ENCODE measurements around the gene ILDR1. TPM values are rescaled to one million over a fixed set of nuclear protein-coding genes. Genes with fewer than 3 reads are reported as not detected.

Gene ILDR1
- total RNA-seq, 1 donor from 2014 or later: 3.7 TPM

DNA sequence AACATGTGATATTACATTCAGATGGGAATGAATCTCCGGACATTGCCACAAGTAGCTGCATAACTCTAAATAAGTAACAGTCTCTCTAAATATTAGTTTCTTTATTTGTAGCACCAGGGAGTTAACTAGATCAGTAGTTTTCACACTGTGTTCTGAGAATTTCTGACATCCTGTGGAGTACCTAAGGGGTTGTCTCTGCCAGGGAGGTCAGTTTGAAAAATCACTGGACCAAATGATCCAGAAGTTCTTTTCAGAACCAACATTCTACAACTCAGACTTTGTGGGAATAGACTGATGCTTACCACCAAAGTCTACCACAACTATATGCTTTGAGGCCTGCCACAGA lies 9.0 kb upstream of the ILDR1 start:
- intact Hi-C loops (cut with DNase I): no loop called here
- no peaks in the 10 kb centered on the region for H3K36me3 ChIP-seq
- no peaks in the 10 kb centered on the region for H3K9me3 ChIP-seq
- no peak overlapping the region for H3K27ac ChIP-seq
- H3K4me1 ChIP-seq: no peaks in the 10 kb centered on the region
- H3K4me3 ChIP-seq: no peak overlapping the region
- no peak for DNase-seq (ENCODE audit: extremely low spot score in 2 of 2)
- no peaks in the 10 kb centered on the region for H3K27me3 ChIP-seq
- TF ChIP-seq POLR2AphosphoS5 (IDR thresholded peaks at IDR 0.05; ENCODE audit: insufficient read depth in 1 of 2, low read depth in 1 of 2): no peak
- TF ChIP-seq, protein P1, sequence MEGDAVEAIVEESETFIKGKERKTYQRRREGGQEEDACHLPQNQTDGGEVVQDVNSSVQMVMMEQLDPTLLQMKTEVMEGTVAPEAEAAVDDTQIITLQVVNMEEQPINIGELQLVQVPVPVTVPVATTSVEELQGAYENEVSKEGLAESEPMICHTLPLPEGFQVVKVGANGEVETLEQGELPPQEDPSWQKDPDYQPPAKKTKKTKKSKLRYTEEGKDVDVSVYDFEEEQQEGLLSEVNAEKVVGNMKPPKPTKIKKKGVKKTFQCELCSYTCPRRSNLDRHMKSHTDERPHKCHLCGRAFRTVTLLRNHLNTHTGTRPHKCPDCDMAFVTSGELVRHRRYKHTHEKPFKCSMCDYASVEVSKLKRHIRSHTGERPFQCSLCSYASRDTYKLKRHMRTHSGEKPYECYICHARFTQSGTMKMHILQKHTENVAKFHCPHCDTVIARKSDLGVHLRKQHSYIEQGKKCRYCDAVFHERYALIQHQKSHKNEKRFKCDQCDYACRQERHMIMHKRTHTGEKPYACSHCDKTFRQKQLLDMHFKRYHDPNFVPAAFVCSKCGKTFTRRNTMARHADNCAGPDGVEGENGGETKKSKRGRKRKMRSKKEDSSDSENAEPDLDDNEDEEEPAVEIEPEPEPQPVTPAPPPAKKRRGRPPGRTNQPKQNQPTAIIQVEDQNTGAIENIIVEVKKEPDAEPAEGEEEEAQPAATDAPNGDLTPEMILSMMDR (IDR thresholded peaks at IDR 0.05): no peak
- no peak for TF ChIP-seq POLR2A (IDR thresholded peaks at IDR 0.05)

DNA sequence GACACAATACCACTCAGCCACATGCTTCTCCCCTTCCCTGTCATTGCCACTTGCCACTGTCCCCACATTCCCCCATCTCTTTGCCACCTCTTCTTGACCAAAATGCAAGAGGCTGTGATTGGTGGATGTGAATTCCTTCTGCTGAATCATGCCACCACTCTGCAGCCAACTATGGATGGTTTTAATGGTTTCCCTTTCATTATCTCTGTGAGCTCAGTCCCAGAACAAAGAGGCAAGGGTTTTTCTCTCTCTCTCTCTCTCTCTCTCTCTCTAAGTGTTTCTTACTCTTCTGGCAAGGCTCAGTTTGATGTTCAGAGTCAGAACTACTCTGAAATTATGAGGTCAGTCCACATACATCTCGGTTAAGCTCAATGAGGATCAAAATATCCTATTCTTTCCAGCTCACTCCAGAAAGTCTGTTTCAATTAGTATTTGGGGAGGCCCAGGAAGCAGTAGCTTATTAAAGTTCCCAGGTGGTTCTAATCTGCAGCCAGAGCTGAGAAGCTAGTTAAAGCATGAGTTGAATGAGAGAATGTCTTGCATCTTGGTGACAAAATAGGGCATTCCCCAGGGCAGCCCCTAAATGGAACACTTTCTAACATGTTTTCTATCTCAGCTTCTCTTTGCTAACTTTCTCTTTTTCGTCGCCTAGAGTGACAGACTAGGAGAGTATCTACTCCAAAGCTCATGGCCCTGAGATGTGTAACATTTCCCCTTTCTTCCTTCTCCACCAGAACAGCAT lies 8.5 kb upstream of the ILDR1 start:
- H3K36me3 ChIP-seq: no peaks in the 10 kb centered on the region
- no peaks in the 10 kb centered on the region for H3K4me1 ChIP-seq
- H3K9me3 ChIP-seq: no peaks in the 10 kb centered on the region
- intact Hi-C loops (cut with DNase I): no loop called here
- TF ChIP-seq POLR2AphosphoS5 (IDR thresholded peaks at IDR 0.05; ENCODE audit: insufficient read depth in 1 of 2, low read depth in 1 of 2): no peak
- TF ChIP-seq, protein P1 (IDR thresholded peaks at IDR 0.05): no peak
- TF ChIP-seq POLR2A (IDR thresholded peaks at IDR 0.05): no peak
- no peaks in the 10 kb centered on the region for H3K27me3 ChIP-seq
- no peak overlapping the region for H3K27ac ChIP-seq
- H3K4me3 ChIP-seq: no peak overlapping the region
- DNase-seq (ENCODE audit: extremely low spot score in 2 of 2): no peak

DNA sequence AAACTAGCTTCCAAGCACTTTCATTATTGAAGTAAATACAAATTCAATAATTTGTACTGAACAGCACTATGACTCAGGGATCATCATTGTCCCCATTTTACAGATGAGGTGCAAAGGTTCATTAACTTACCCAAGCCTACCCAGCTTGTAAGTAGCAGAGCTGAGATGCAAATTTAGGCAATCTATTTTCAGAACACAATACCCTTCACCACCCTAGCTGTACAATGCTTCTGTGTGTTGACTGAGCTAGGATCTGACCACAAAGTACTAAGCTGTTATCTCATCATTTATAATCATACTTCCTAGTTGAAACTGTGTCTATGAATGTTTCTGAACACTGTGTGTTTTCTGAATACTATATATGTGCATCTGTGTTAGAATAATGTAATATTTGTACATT lies 3.2 kb upstream of the ILDR1 start:
- intact Hi-C loops (cut with DNase I): no loop called here
- H3K4me3 ChIP-seq: no peak overlapping the region
- TF ChIP-seq, protein P1 (IDR thresholded peaks at IDR 0.05): no peak
- TF ChIP-seq POLR2AphosphoS5 (IDR thresholded peaks at IDR 0.05; ENCODE audit: insufficient read depth in 1 of 2, low read depth in 1 of 2): no peak
- TF ChIP-seq POLR2A (IDR thresholded peaks at IDR 0.05): no peak
- H3K9me3 ChIP-seq: no peaks in the 10 kb centered on the region
- H3K4me1 ChIP-seq: peaks cover 4% of the 10 kb centered on the region
- no peak for DNase-seq (ENCODE audit: extremely low spot score in 2 of 2)
- H3K27ac ChIP-seq: no peak overlapping the region
- H3K36me3 ChIP-seq: no peaks in the 10 kb centered on the region
- no peaks in the 10 kb centered on the region for H3K27me3 ChIP-seq

DNA sequence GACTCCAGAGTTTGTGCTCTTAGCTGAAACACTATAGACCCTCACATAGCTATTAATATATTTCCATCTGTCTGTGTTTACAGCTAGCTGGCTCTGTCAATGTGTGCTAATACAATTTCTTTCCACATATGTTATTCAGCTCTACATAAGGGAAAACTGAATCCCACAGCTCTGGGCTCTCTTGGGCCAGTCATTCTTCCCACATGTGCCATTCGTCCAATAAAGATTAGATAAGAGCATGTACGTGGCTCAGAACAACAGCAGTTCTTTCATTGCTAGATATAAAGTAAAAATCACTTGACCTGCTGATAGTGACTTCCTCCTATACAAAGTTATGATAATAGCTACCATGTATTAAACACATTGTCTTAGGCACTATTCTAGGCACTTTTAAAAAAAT lies 2.8 kb upstream of the ILDR1 start:
- H3K4me1 ChIP-seq: peaks cover 4% of the 10 kb centered on the region
- intact Hi-C loops (cut with DNase I): no loop called here
- H3K4me3 ChIP-seq: no peak overlapping the region
- H3K36me3 ChIP-seq: no peaks in the 10 kb centered on the region
- H3K9me3 ChIP-seq: no peaks in the 10 kb centered on the region
- no peaks in the 10 kb centered on the region for H3K27me3 ChIP-seq
- TF ChIP-seq POLR2A (IDR thresholded peaks at IDR 0.05) (no peak), POLR2AphosphoS5 (IDR thresholded peaks at IDR 0.05; ENCODE audit: insufficient read depth in 1 of 2, low read depth in 1 of 2) (no peak)
- TF ChIP-seq, protein P1 (IDR thresholded peaks at IDR 0.05): no peak
- DNase-seq (ENCODE audit: extremely low spot score in 2 of 2): no peak
- H3K27ac ChIP-seq: no peak overlapping the region

GRCh38 chr3:122023335-122023910 lies 1.4 kb upstream of the ILDR1 start:
- intact Hi-C loops (cut with DNase I): no loop called here
- Histone ChIP-seq H3K9me3 (no peaks in the 10 kb centered on the region), H3K27ac (no peak overlapping the region), H3K36me3 (no peaks in the 10 kb centered on the region), H3K4me3 (no peak overlapping the region), H3K4me1 (peaks cover 4% of the 10 kb centered on the region), H3K27me3 (no peaks in the 10 kb centered on the region)
- no peak for DNase-seq (ENCODE audit: extremely low spot score in 2 of 2)
- TF ChIP-seq POLR2AphosphoS5 (IDR thresholded peaks at IDR 0.05; ENCODE audit: insufficient read depth in 1 of 2, low read depth in 1 of 2): no peak
- TF ChIP-seq, protein P1 (IDR thresholded peaks at IDR 0.05): no peak
- TF ChIP-seq POLR2A (IDR thresholded peaks at IDR 0.05): no peak
